GM18498 (cell line): ENCODE results near the gene ELFN2.

Experiments used
- ATAC-seq: cut with Tn5 transposase; IDR thresholded peaks from one replicate; pipeline ENCODE4 v1.9.1; 2021; ENCODE audit warnings: mild to moderate bottlenecking, moderate library complexity; ENCODE audit not compliant: unreplicated experiment

ELFN2 gene

GRCh38 chr22:37324340-37325038 is 102.8 kb downstream of the ELFN2 start:
- no peak for ATAC-seq

GRCh38 chr22:37320726-37321677 is 106.3 kb downstream of the ELFN2 start:
- no peak for ATAC-seq

- ATAC-seq = no peak
Observed at GRCh38 chr22:37319469-37319868, 107.8 kb downstream of the ELFN2 start.

GRCh38 chr22:37318364-37319109 is 108.7 kb downstream of the ELFN2 start:
- no peak for ATAC-seq
